B cell (primary cell): ENCODE results near the gene NUP210. TPM values are rescaled to one million over a fixed set of nuclear protein-coding genes. Genes with fewer than 3 reads are reported as not detected.

Source experiments
- ATAC-seq: fragments of 200-7000 bp; cut with Tn5 transposase; one replicate; pipeline ENCODE4 v1.10.0; 2021; ENCODE audit warnings: low read depth, mild to moderate bottlenecking, moderate number of reproducible peaks, moderate library complexity
- CTCF ChIA-PET: fragments of 350-600 bp; sonication (Branson Sonifier 250); formaldehyde crosslinking; loops from one replicate; lab custom pipeline; 2021; ENCODE audit warnings: antibody characterized with exemption, inconsistent platforms; lab: Charles Lee
- POLR2A ChIA-PET: fragments of 350-600 bp; sonication (Branson Sonifier 250); formaldehyde crosslinking; loops from one replicate; lab custom pipeline; 2021; ENCODE audit warnings: antibody characterized with exemption; lab: Charles Lee
- DNase-seq: peaks from one replicate; pipeline ENCODE4 v3.0.0; 2013
- H2AFZ ChIP-seq: 2 replicates; pipeline ENCODE4 v1.6.1; 2012; ENCODE audit warnings: mild to moderate bottlenecking, low read depth, low read length; ENCODE audit not compliant: insufficient read depth, poor library complexity, severe bottlenecking
- H3K27ac ChIP-seq, 2 donors: 1 replicate in 1 of 2; 2 replicates in 1 of 2; pipeline ENCODE4 v1.5.1; 2012 to 2013; ENCODE audit warnings: low read length in 2 of 2, mild to moderate bottlenecking in 2 of 2, moderate library complexity in 1 of 2
- H3K27me3 ChIP-seq, 4 experiments: fragments of 200-600 bp in 1 of 4; sonication (generic) in 1 of 4; replicated peaks in 1 of 4; 1 replicate in 2 of 4; 2 replicates in 2 of 4; pipeline versions ENCODE4 v1.6.1 to v1.7.0; 2013 to 2016; ENCODE audit warnings: low read length in 3 of 4, mild to moderate bottlenecking in 2 of 4, mixed read lengths in 1 of 4, moderate library complexity in 1 of 4; ENCODE audit not compliant: insufficient read depth in 4 of 4, control insufficient read depth in 3 of 4; ENCODE audit errors: control extremely low read depth in 1 of 4
- H3K36me3 ChIP-seq, 2 experiments: replicated peaks in 1 of 2; 1 replicate in 1 of 2; 2 replicates in 1 of 2; pipeline versions ENCODE4 v1.6.1 to v1.7.1; 2013; ENCODE audit warnings: low read length in 1 of 2; ENCODE audit not compliant: insufficient read depth in 2 of 2, control insufficient read depth in 1 of 2; ENCODE audit errors: control extremely low read depth in 1 of 2, extremely low read depth in 1 of 2
- H3K4me1 ChIP-seq, 2 donors: fragments of 200-600 bp in 1 of 2; sonication (generic) in 1 of 2; 1 replicate in 1 of 2; 2 replicates in 1 of 2; pipeline versions ENCODE4 v1.5.1 to v1.6.1; 2013 to 2017; ENCODE audit warnings: low read length in 2 of 2; ENCODE audit not compliant: control insufficient read depth in 2 of 2, insufficient read depth in 2 of 2
- H3K4me2 ChIP-seq: replicated peaks from 2 replicates; pipeline ENCODE3; 2012; ENCODE audit warnings: mild to moderate bottlenecking, low read depth, low read length; ENCODE audit not compliant: poor library complexity, severe bottlenecking
- H3K4me3 ChIP-seq, 5 experiments: fragments of 200-600 bp in 1 of 5; sonication (generic) in 1 of 5; 1 replicate in 3 of 5; 2 replicates in 2 of 5; pipeline versions ENCODE4 v1.5.1 to v1.7.0; 2011 to 2016; ENCODE audit warnings: low read length in 4 of 5, mild to moderate bottlenecking in 4 of 5, low read depth in 2 of 5, control low read depth in 1 of 5, moderate library complexity in 1 of 5; ENCODE audit not compliant: insufficient read depth in 1 of 5; ENCODE audit errors: control extremely low read depth in 1 of 5, extremely low read depth in 1 of 5
- H3K79me2 ChIP-seq: fragments of 200-600 bp; sonication (generic); one replicate; pipeline ENCODE4 v1.6.0; 2016; ENCODE audit warnings: low read length; ENCODE audit not compliant: control insufficient read depth, insufficient read depth
- H3K9ac ChIP-seq: fragments of 200-600 bp; sonication (generic); 2 replicates; pipeline ENCODE4 v1.6.1; 2017; ENCODE audit warnings: mild to moderate bottlenecking, low read length, moderate library complexity
- H3K9me3 ChIP-seq, 3 donors: one replicate each; pipeline versions ENCODE4 v1.6.1 to v1.7.1; 2013; ENCODE audit warnings: low read length in 2 of 3; ENCODE audit not compliant: control insufficient read depth in 2 of 3, insufficient read depth in 1 of 3; ENCODE audit errors: control extremely low read depth in 1 of 3
- H4K20me1 ChIP-seq: 2 replicates; pipeline ENCODE4 v1.6.0; 2012; ENCODE audit warnings: mild to moderate bottlenecking, low read length; ENCODE audit not compliant: insufficient read depth, control insufficient read depth, poor library complexity, severe bottlenecking
- H3K27ac Mint-ChIP-seq: one replicate; pipeline ENCODE4 v1.8.0; 2021; ENCODE audit warnings: mixed read lengths
- H3K27me3 Mint-ChIP-seq: one replicate; pipeline ENCODE4 v1.8.0; 2021; ENCODE audit warnings: mixed read lengths
- H3K4me1 Mint-ChIP-seq: one replicate; pipeline ENCODE4 v1.8.0; 2021; ENCODE audit warnings: mixed read lengths
- H3K4me3 Mint-ChIP-seq: one replicate; pipeline ENCODE4 v1.8.0; 2021; ENCODE audit warnings: mixed read lengths
- H3K9me3 Mint-ChIP-seq: one replicate; pipeline ENCODE4 v1.8.0; 2022; ENCODE audit warnings: mixed read lengths; ENCODE audit not compliant: insufficient read depth
- CTCF ChIP-seq: fragments of 200-600 bp; IDR thresholded peaks from one replicate; pipeline ENCODE4 v1.8.0; 2022; ENCODE audit warnings: antibody characterized with exemption, mild to moderate bottlenecking
- EZH2 ChIP-seq: IDR thresholded peaks from 2 replicates; pipeline ENCODE4 v1.6.1; 2012; ENCODE audit warnings: borderline replicate concordance, low read depth, mild to moderate bottlenecking, moderate library complexity, low read length; ENCODE audit not compliant: insufficient read depth, poor library complexity, severe bottlenecking
- WGBS: methylation state at CpG from one replicate; pipeline ENCODE4 v1.1.5; 2013; ENCODE audit warnings: missing lambda C conversion rate; ENCODE audit not compliant: insufficient coverage; 5-methylcytosine and 5-hydroxymethylcytosine counted together
- intact Hi-C: fragments of 100-400 bp; cut with micrococcal nuclease; formaldehyde crosslinking; loops from one replicate; pipeline ENCODE4 v1.10.0; 2022
- polyA plus RNA-seq: library from polyadenylated mRNA; depleted of rRNA; stranded (reverse); fragments of >200 nt; gene quantifications from 2 replicates; pipeline ENCODE4 v1.2.3, GENCODE V29; 2012
- total RNA-seq, 2 donors: library from RNA; stranded (reverse); fragments of 120-200 nt in 1 of 2; gene quantifications; 1 replicate in 1 of 2; 2 replicates in 1 of 2; pipeline versions ENCODE4 v1.2.3 to v1.2.4, GENCODE V29; 2013 to 2022

The NUP210 gene
- total and polyA plus RNA-seq, 2 donors (not counting 1 experiment from before 2014, with no cell fraction given): 114 to 159 TPM

- H3K4me3 Mint-ChIP-seq: no peak overlapping the region
- H3K79me2 ChIP-seq: peaks cover 16% of the 10 kb centered on the region
- peaks cover 0 to 77% of the 10 kb centered on the region in 2 experiments for H3K36me3 ChIP-seq
- H3K9me3 ChIP-seq: no peaks in the 10 kb centered on the region
- no peak for DNase-seq
- ATAC-seq: no peak
- H3K27me3 Mint-ChIP-seq: no peaks in the 10 kb centered on the region
- H3K27ac Mint-ChIP-seq: no peak overlapping the region
- no peak overlapping the region for H3K4me2 ChIP-seq
- H3K4me1 ChIP-seq: no peaks in the 10 kb centered on the region
- intact Hi-C loops: no loop called here
- ChIA-PET POLR2A (no interaction called here), CTCF (interaction anchor here (2.7 kb wide), 1 partner anchor 87 kb away, joined by 11 read pairs; no protein-coding TSS in a partner anchor)
- no peaks in the 10 kb centered on the region for H3K4me1 Mint-ChIP-seq
- no peak overlapping the region for H3K4me3 ChIP-seq
- H3K9me3 Mint-ChIP-seq: no peaks in the 10 kb centered on the region
- H4K20me1 ChIP-seq: peaks cover 13% of the 10 kb centered on the region
- WGBS: 93% methylated on average over 22 of the region's 24 CpGs
- no peak overlapping the region for H3K27ac ChIP-seq
- no peaks in the 10 kb centered on the region for H3K27me3 ChIP-seq
- no peak overlapping the region for H3K9ac ChIP-seq
- H2AFZ ChIP-seq: no peak overlapping the region
- TF ChIP-seq EZH2 (no peak), CTCF (no peak)
Measured at GRCh38 chr3:13365390-13366379, 54.4 kb downstream of the NUP210 start.
